ENCODE data around the gene ENO2. TPM values are rescaled to one million over a fixed set of nuclear protein-coding genes. Genes with fewer than 3 reads are reported as not detected.

ENO2 gene
- total RNA-seq, 1 experiment from 2014 or later = 30.2 TPM

GRCh38 chr12:6939191-6939540 lies 24.8 kb downstream of the ENO2 start:
- no peak overlapping the region for H3K4me3 ChIP-seq (ENCODE audit: low read length)
- TF ChIP-seq CTCF (conservative IDR thresholded peaks at IDR 0.05; ENCODE audit: low read depth, low read length) (no peak), EZH2 (IDR thresholded peaks at IDR 0.05; ENCODE audit: low read length, unreplicated experiment) (no peak), EZH2phosphoT487 (IDR thresholded peaks at IDR 0.05; ENCODE audit: borderline replicate concordance, low read length) (no peak)
- no peak overlapping the region for H3K4me2 ChIP-seq (ENCODE audit: low read length)
- peaks cover 7% of the 10 kb centered on the region; the same call in 1 of the 2 replicates for H3K4me1 ChIP-seq (ENCODE audit: insufficient read depth, low read length)
- no peaks in the 10 kb centered on the region for H3K9me2 ChIP-seq (replicated peaks; ENCODE audit: low read length)
- BruUV-seq (replicated peaks) = no TSS peak
- H3F3A ChIP-seq (ENCODE audit: low read length, unreplicated experiment) = no peaks in the 10 kb centered on the region
- ChIA-PET POLR2A (ENCODE audit: unreplicated experiment) (no interaction called here), CTCF (no interaction called here)
- intact Hi-C loops (cut with micrococcal nuclease) = no loop called here
- no peaks in the 10 kb centered on the region for H3K9me3 ChIP-seq (ENCODE audit: low read length)
- no peak overlapping the region for H2AFZ ChIP-seq (ENCODE audit: low read length)
- H3K79me2 ChIP-seq (ENCODE audit: low read length) = no peaks in the 10 kb centered on the region
- DNase-seq (no peak), ATAC-seq (no peak)
- H4K20me1 ChIP-seq (ENCODE audit: low read length) = no peaks in the 10 kb centered on the region
- peaks cover 4% of the 10 kb centered on the region; the same call in 1 of the 2 replicates for H3K36me3 ChIP-seq (ENCODE audit: low read depth, low read length)
- no peak overlapping the region for H3K27ac ChIP-seq (ENCODE audit: low read length)
- H3K27me3 ChIP-seq (ENCODE audit: low read length) = no peaks in the 10 kb centered on the region
- H3K9ac ChIP-seq (ENCODE audit: low read length) = no peak overlapping the region

- H3K4me1 ChIP-seq (ENCODE audit: insufficient read depth, low read length) = peaks cover 21% of the 10 kb centered on the region
- CTCF ChIA-PET = no interaction called here
- intact Hi-C loops (cut with micrococcal nuclease) = no loop called here
Observed at GRCh38 chr12:6941267-6941666, 26.9 kb downstream of the ENO2 start.

More at GRCh38 chr12:6941267-6941666, 26.9 kb downstream of the ENO2 start:
- Histone ChIP-seq H3K27ac (ENCODE audit: low read length) (no peak overlapping the region), H3K36me3 (ENCODE audit: low read depth, low read length) (no peaks in the 10 kb centered on the region), H2AFZ (ENCODE audit: low read length) (no peak overlapping the region), H3K9ac (ENCODE audit: low read length) (no peak overlapping the region), H3F3A (ENCODE audit: low read length, unreplicated experiment) (peaks cover 9% of the 10 kb centered on the region), H3K4me3 (ENCODE audit: low read length) (no peak overlapping the region), H3K9me3 (ENCODE audit: low read length) (no peaks in the 10 kb centered on the region), H3K27me3 (ENCODE audit: low read length) (no peaks in the 10 kb centered on the region), H4K20me1 (ENCODE audit: low read length) (no peaks in the 10 kb centered on the region), H3K4me2 (ENCODE audit: low read length) (no peak overlapping the region), H3K79me2 (ENCODE audit: low read length) (peaks cover 11% of the 10 kb centered on the region; the same call in 1 of the 2 replicates), H3K9me2 (replicated peaks; ENCODE audit: low read length) (no peaks in the 10 kb centered on the region)
- ATAC-seq = no peak
- BruUV-seq (replicated peaks) = no TSS peak
- no peak for DNase-seq
- TF ChIP-seq CTCF (conservative IDR thresholded peaks at IDR 0.05; ENCODE audit: low read depth, low read length) = no peak
- no peak for TF ChIP-seq EZH2 (IDR thresholded peaks at IDR 0.05; ENCODE audit: low read length, unreplicated experiment)
- TF ChIP-seq EZH2phosphoT487 (IDR thresholded peaks at IDR 0.05; ENCODE audit: borderline replicate concordance, low read length) = no peak
- POLR2A ChIA-PET (ENCODE audit: unreplicated experiment) = interaction anchor here (0.5 kb wide), 1 partner anchor 276 kb away, joined by 7 read pairs; no protein-coding TSS in a partner anchor
